Measurements from ENCODE around the gene DTWD2.
"Not testable (repeated sequence)": the region's sequence is repeated elsewhere in the genome, so short reads cannot be mapped to it uniquely, and the experiment has no call there.

DNA sequence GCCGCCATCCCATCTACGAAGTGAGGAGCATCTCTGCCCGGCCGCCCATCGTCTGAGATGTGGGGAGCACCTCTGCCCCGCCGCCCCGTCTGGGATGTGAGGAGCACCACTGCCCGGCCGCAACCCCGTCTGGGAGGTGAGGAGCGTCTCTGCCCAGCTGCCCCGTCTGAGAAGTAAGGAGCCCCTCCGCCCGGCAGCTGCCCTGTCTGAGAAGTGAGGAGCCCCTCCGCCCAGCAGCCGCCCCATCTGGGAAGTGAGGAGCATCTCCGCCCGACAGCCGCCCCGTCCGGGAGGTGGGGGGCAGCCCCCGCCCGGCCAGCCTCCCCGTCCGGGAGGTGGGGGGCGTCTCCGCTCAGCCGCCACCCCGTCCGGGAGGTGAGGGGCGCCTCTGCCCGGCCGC lies 23.4 kb downstream of the DTWD2 start:
- TF ChIP-seq, protein P1, sequence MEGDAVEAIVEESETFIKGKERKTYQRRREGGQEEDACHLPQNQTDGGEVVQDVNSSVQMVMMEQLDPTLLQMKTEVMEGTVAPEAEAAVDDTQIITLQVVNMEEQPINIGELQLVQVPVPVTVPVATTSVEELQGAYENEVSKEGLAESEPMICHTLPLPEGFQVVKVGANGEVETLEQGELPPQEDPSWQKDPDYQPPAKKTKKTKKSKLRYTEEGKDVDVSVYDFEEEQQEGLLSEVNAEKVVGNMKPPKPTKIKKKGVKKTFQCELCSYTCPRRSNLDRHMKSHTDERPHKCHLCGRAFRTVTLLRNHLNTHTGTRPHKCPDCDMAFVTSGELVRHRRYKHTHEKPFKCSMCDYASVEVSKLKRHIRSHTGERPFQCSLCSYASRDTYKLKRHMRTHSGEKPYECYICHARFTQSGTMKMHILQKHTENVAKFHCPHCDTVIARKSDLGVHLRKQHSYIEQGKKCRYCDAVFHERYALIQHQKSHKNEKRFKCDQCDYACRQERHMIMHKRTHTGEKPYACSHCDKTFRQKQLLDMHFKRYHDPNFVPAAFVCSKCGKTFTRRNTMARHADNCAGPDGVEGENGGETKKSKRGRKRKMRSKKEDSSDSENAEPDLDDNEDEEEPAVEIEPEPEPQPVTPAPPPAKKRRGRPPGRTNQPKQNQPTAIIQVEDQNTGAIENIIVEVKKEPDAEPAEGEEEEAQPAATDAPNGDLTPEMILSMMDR (IDR thresholded peaks at IDR 0.05; ENCODE audit: low read length): not testable (repeated sequence)
- not testable (repeated sequence) for TF ChIP-seq EZH2 (IDR thresholded peaks at IDR 0.05; ENCODE audit: borderline replicate concordance, low read length)
